LNCaP clone FGC (cell line): Measurements from ENCODE around the gene RAB44.

Experiments
- DNase-seq: peaks from one replicate; pipeline ENCODE4 v3.0.0-alpha.2; 2011; ENCODE audit warnings: low read depth
- H3K4me3 ChIP-seq: 2 replicates; pipeline ENCODE4 v1.5.1; 2011; ENCODE audit warnings: mild to moderate bottlenecking, low read depth, low read length, control low read depth
- TF ChIP-seq, protein P1 (sequence below): IDR thresholded peaks from 2 replicates; pipeline ENCODE4 v1.5.1; 2012; ENCODE audit warnings: mild to moderate bottlenecking; ENCODE audit not compliant: control insufficient read depth, insufficient read depth; ENCODE audit errors: extremely low read depth

RAB44 gene

GRCh38 chr6:36740818-36741179 lies 43.2 kb downstream of the RAB44 start:
- TF ChIP-seq, protein P1, sequence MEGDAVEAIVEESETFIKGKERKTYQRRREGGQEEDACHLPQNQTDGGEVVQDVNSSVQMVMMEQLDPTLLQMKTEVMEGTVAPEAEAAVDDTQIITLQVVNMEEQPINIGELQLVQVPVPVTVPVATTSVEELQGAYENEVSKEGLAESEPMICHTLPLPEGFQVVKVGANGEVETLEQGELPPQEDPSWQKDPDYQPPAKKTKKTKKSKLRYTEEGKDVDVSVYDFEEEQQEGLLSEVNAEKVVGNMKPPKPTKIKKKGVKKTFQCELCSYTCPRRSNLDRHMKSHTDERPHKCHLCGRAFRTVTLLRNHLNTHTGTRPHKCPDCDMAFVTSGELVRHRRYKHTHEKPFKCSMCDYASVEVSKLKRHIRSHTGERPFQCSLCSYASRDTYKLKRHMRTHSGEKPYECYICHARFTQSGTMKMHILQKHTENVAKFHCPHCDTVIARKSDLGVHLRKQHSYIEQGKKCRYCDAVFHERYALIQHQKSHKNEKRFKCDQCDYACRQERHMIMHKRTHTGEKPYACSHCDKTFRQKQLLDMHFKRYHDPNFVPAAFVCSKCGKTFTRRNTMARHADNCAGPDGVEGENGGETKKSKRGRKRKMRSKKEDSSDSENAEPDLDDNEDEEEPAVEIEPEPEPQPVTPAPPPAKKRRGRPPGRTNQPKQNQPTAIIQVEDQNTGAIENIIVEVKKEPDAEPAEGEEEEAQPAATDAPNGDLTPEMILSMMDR = no peak
- H3K4me3 ChIP-seq = no peak overlapping the region
- no peak for DNase-seq

GRCh38 chr6:36742146-36742545 lies 44.5 kb downstream of the RAB44 start:
- DNase-seq = no peak
- no peak overlapping the region for H3K4me3 ChIP-seq
- TF ChIP-seq, protein P1 = no peak

DNA sequence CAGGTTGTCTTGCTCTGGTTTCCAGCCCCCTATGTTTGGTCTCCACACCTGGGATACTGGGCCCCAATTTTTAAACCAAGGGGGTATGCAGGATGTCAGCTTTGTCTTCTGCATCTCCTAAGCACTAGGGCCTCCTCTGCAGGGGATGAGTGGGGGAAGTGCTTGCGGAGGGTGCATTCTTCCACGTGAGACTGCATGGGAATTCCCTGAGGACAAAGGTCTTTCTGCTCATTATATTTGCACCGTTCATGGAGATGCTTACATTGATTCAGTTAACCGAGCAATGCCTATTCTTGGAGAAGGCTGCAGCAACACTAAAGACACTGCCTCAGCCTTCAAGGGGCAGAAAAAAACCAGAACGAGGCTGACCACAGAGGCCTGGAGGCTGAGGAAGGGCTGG lies 45.4 kb downstream of the RAB44 start:
- no peak overlapping the region for H3K4me3 ChIP-seq
- TF ChIP-seq, protein P1 = no peak
- no peak for DNase-seq

- no peak for DNase-seq
- TF ChIP-seq, protein P1 = no peak
- no peak overlapping the region for H3K4me3 ChIP-seq
These were observed 46.1 kb downstream of the RAB44 start for GRCh38 chr6:36743538-36744303.

- DNase-seq = no peak
- TF ChIP-seq, protein P1 = no peak
- H3K4me3 ChIP-seq = no peak overlapping the region
These were observed 46.7 kb downstream of the RAB44 start for GRCh38 chr6:36744304-36744673.

DNA sequence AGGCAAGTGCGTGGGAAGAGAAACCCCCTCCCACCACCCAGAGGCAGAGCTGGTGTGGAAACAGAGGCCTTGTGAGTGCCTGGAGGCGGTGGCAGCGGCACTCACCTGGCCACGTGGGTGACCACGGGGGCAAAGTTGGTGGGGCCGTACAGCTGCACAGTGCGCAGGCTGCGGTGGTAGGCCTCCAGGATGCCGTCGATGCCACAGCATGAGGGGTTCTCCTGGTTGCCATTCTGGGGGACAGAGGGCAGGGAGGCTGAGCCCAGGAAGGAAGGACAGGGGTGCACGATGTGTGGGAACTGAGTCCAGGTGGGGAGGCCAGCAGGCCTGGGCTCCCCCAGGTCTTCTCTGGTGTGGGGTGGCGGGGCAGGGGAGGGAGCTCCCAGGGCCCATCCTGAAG lies 47.7 kb downstream of the RAB44 start:
- TF ChIP-seq, protein P1 = no peak
- H3K4me3 ChIP-seq = no peak overlapping the region
- no peak for DNase-seq

GRCh38 chr6:36745836-36746235 lies 48.2 kb downstream of the RAB44 start:
- DNase-seq = no peak
- no peak overlapping the region for H3K4me3 ChIP-seq
- TF ChIP-seq, protein P1 = no peak
